ENCODE data around the gene FAF1. TPM values are rescaled to one million over a fixed set of nuclear protein-coding genes. Genes with fewer than 3 reads are reported as not detected.

The FAF1 gene
- total and polyA plus RNA-seq, 9 of the 15 experiments (the other 6 are each of a cell fraction or from before 2014, with no cell fraction given), result 48.7 to 225 (median 118) TPM

GRCh38 chr1:50661626-50662025 lies 298.4 kb downstream of the FAF1 start:
- DNase-seq (ENCODE audit: extremely low read depth in 1 of 4, low spot score in 3 of 4) (no peak), FAIRE-seq (no peak), ATAC-seq (no peak)
- H3K4me1 ChIP-seq (replicated peaks in 1 of 2; ENCODE audit: control insufficient read depth in 2 of 2, insufficient read depth in 2 of 2, low read length in 2 of 2), result no peaks in the 10 kb centered on the region; a peak in 1 of 5 replicates
- no peaks in the 10 kb centered on the region for H4K20me1 ChIP-seq (replicated peaks; ENCODE audit: control insufficient read depth, insufficient read depth, low read length)
- H3K4me2 ChIP-seq (ENCODE audit: insufficient read depth, low read length), result no peak overlapping the region
- no peaks in the 10 kb centered on the region for H3K9me3 ChIP-seq (replicated peaks; ENCODE audit: control insufficient read depth, insufficient read depth, low read depth, low read length)
- no peaks in the 10 kb centered on the region for H3K27me3 ChIP-seq (ENCODE audit: control insufficient read depth in 2 of 2, insufficient read depth in 2 of 2, low read length in 2 of 2)
- in situ Hi-C loops (cut with MboI), result no loop called here
- intact Hi-C loops (cut with micrococcal nuclease), result no loop called here
- 77% methylated on average over 5 of the region's 5 CpGs for WGBS (ENCODE audit: insufficient coverage, low coverage, missing lambda C conversion rate)
- H3K36me3 ChIP-seq (ENCODE audit: control insufficient read depth, insufficient read depth, low read length), result peaks cover under 1% of the 10 kb centered on the region; the same call in 2 of the 3 replicates
- no peaks in the 10 kb centered on the region; the same call in 2 of the 3 replicates for H3K79me2 ChIP-seq (ENCODE audit: control insufficient read depth, insufficient read depth, low read length)
- BruUV-seq (replicated peaks), result no TSS peak
- H3K9me1 ChIP-seq (ENCODE audit: control insufficient read depth, insufficient read depth, low read length), result no peaks in the 10 kb centered on the region
- ChIA-PET CTCF (ENCODE audit: low intra/inter-chr PET ratio) (no interaction called here), POLR2A (interaction anchor here (0.6 kb wide), 1 partner anchor 511 kb away, joined by 3 read pairs; no protein-coding TSS in a partner anchor)
- H3K27ac ChIP-seq (ENCODE audit: extremely low read depth, low read depth, low read length), result no peak overlapping the region
- TF ChIP-seq, protein P1, sequence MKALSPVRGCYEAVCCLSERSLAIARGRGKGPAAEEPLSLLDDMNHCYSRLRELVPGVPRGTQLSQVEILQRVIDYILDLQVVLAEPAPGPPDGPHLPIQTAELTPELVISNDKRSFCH (CRISPR knock-in tag; IDR thresholded peaks at IDR 0.05), result no peak
- TF ChIP-seq, protein P1 (tag; IDR thresholded peaks at IDR 0.05), result no peak
- TF ChIP-seq TCF7L2 (IDR thresholded peaks at IDR 0.05; ENCODE audit: low read depth, low read length) (no peak), RBM39 (optimal IDR thresholded peaks at IDR 0.05; ENCODE audit: low read depth, low read length) (no peak), NR1H2 (CRISPR knock-in tag; IDR thresholded peaks at IDR 0.05) (no peak)
- H3K9ac ChIP-seq (ENCODE audit: insufficient read depth in 1 of 2, low read depth in 2 of 2, low read length in 2 of 2), result no peak overlapping the region
- no peak overlapping the region for H2AFZ ChIP-seq (ENCODE audit: low read depth, low read length)
- no peak overlapping the region for H3K4me3 ChIP-seq

DNA sequence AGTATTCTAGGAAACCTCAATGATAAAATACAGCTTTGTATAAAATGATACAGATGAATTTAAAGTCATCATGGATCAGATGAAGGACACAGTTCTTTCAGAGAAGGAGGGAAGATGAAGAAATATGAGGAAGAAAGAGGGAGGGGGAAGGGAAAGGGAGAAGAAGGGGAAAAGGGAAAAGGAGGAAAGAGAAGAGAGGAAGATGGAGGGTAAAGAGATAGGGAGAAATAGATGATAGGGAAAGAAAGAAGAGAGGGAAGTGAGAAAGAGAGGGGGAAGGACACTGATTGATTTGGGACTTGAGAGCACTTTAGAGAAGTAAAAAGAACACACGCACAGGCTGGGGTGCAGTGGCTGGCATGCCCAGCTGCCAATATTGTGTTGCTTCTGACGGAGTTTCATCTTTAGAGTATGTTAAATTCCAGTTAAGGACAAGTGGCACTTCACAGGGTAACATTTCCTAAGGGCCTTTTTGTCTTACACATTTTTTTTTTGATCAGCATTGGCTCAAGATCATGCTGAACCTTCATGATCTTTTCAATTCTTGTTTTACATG lies 300.9 kb downstream of the FAF1 start:
- TF ChIP-seq ZNF512 (tag; IDR thresholded peaks at IDR 0.05) (peak; percentile 22; the same call in 1 of the 2 replicates), ATF7 (IDR thresholded peaks at IDR 0.05) (no peak), HLTF (IDR thresholded peaks at IDR 0.05) (0 out of 2 replicates have a peak, but pooled peaks have one; percentile 28), BCOR (IDR thresholded peaks at IDR 0.05) (peak; percentile 20; the same call in 1 of the 2 replicates)
- H3K4me2 ChIP-seq (ENCODE audit: insufficient read depth, low read length), result no peak overlapping the region
- no peak overlapping the region for H2AFZ ChIP-seq (ENCODE audit: low read depth, low read length)
- H3K9me3 ChIP-seq (replicated peaks; ENCODE audit: control insufficient read depth, insufficient read depth, low read depth, low read length), result no peaks in the 10 kb centered on the region
- no peaks in the 10 kb centered on the region; the same call in 2 of the 3 replicates for H3K79me2 ChIP-seq (ENCODE audit: control insufficient read depth, insufficient read depth, low read length)
- ChIA-PET POLR2A (interaction anchor here (1.4 to 1.8 kb wide), 2 partner anchors 10 to 14 kb away, joined by 4 read pairs; no protein-coding TSS in a partner anchor), CTCF (ENCODE audit: low intra/inter-chr PET ratio) (no interaction called here)
- BruUV-seq (replicated peaks), result no TSS peak
- H4K20me1 ChIP-seq (replicated peaks; ENCODE audit: control insufficient read depth, insufficient read depth, low read length), result no peaks in the 10 kb centered on the region
- H3K4me1 ChIP-seq (replicated peaks in 1 of 2; ENCODE audit: control insufficient read depth in 2 of 2, insufficient read depth in 2 of 2, low read length in 2 of 2), result no peaks in the 10 kb centered on the region; a peak in 1 of 5 replicates
- DNase-seq (ENCODE audit: extremely low read depth in 1 of 4, low spot score in 3 of 4) (no peak), ATAC-seq (no peak), FAIRE-seq (no peak)
- 87% methylated on average over 2 of the region's 2 CpGs for WGBS (ENCODE audit: insufficient coverage, low coverage, missing lambda C conversion rate)
- H3K27ac ChIP-seq (ENCODE audit: extremely low read depth, low read depth, low read length), result no peak overlapping the region
- no peak overlapping the region for H3K9ac ChIP-seq (ENCODE audit: insufficient read depth in 1 of 2, low read depth in 2 of 2, low read length in 2 of 2)
- no peaks in the 10 kb centered on the region for H3K9me1 ChIP-seq (ENCODE audit: control insufficient read depth, insufficient read depth, low read length)
- H3K36me3 ChIP-seq (ENCODE audit: control insufficient read depth, insufficient read depth, low read length), result peaks cover 10% of the 10 kb centered on the region; the same call in 2 of the 3 replicates
- intact Hi-C loops (cut with micrococcal nuclease) (no loop called here), in situ Hi-C loops (cut with MboI) (no loop called here)
- H3K27me3 ChIP-seq (ENCODE audit: control insufficient read depth in 2 of 2, insufficient read depth in 2 of 2, low read length in 2 of 2), result no peaks in the 10 kb centered on the region
- H3K4me3 ChIP-seq, result no peak overlapping the region

Measured in K562 (cell line).